Natural killer cell (primary cell): ENCODE data around the gene INSYN2A. TPM values are rescaled to one million over a fixed set of nuclear protein-coding genes. Genes with fewer than 3 reads are reported as not detected.

ENCODE experiments used
- ATAC-seq, 3 donors: fragments of 150-1000 bp in 2 of 3; fragments of 200-7000 bp in 1 of 3; cut with Tn5 transposase; 1 replicate in 1 of 3; 2 replicates in 2 of 3; pipeline ENCODE4 v1.10.0; 2021; ENCODE audit warnings: mild to moderate bottlenecking in 2 of 3, moderate library complexity in 2 of 3
- DNase-seq, 2 donors: peaks; one replicate each; pipeline versions ENCODE4 v3.0.0 to v3.0.0-alpha.2; 2013 to 2021; ENCODE audit warnings: mixed read lengths in 1 of 2
- H3K27ac ChIP-seq: one replicate; pipeline ENCODE4 v1.5.1; 2013; ENCODE audit warnings: mild to moderate bottlenecking, low read length
- H3K27me3 ChIP-seq: one replicate; pipeline ENCODE4 v1.6.1; 2013; ENCODE audit warnings: low read length; ENCODE audit not compliant: control insufficient read depth, insufficient read depth
- H3K36me3 ChIP-seq: one replicate; pipeline ENCODE4 v1.6.1; 2013; ENCODE audit warnings: low read length; ENCODE audit not compliant: control insufficient read depth, insufficient read depth
- H3K4me1 ChIP-seq: one replicate; pipeline ENCODE4 v1.6.1; 2013; ENCODE audit warnings: low read length; ENCODE audit not compliant: control insufficient read depth, insufficient read depth
- H3K4me3 ChIP-seq: one replicate; pipeline ENCODE4 v1.5.1; 2013; ENCODE audit warnings: low read length
- H3K9me3 ChIP-seq: one replicate; pipeline ENCODE4 v1.6.1; 2013; ENCODE audit warnings: low read length; ENCODE audit not compliant: control insufficient read depth, insufficient read depth
- H3K27ac Mint-ChIP-seq, 2 donors: one replicate each; pipeline ENCODE4 v1.8.0; 2022; ENCODE audit warnings: mild to moderate bottlenecking in 2 of 2, mixed read lengths in 2 of 2, moderate library complexity in 1 of 2
- H3K27me3 Mint-ChIP-seq, 2 donors: one replicate each; pipeline ENCODE4 v1.8.0; 2022; ENCODE audit warnings: low read depth in 2 of 2, mixed read lengths in 2 of 2
- H3K36me3 Mint-ChIP-seq: one replicate; pipeline ENCODE4 v1.8.0; 2022; ENCODE audit warnings: mixed read lengths
- H3K4me1 Mint-ChIP-seq, 2 donors: one replicate each; pipeline ENCODE4 v1.8.0; 2022; ENCODE audit warnings: mixed read lengths in 2 of 2
- H3K4me3 Mint-ChIP-seq: one replicate; pipeline ENCODE4 v1.8.0; 2022; ENCODE audit warnings: mild to moderate bottlenecking, moderate library complexity, mixed read lengths
- H3K9me3 Mint-ChIP-seq, 2 donors: one replicate each; pipeline ENCODE4 v1.8.0; 2022; ENCODE audit warnings: mixed read lengths in 2 of 2
- WGBS: methylation state at CpG from one replicate; pipeline ENCODE4 v1.1.7; 2013; ENCODE audit warnings: missing lambda C conversion rate; ENCODE audit not compliant: insufficient coverage; 5-methylcytosine and 5-hydroxymethylcytosine counted together
- intact Hi-C: fragments of 100-400 bp; cut with micrococcal nuclease; formaldehyde crosslinking; loops from one replicate; pipeline ENCODE4 v1.14.2; 2022
- total RNA-seq, 4 donors: library from RNA; stranded (reverse); fragments of 120-200 nt in 1 of 4; gene quantifications; one replicate each; pipeline versions ENCODE4 v1.2.3 to v1.2.4, GENCODE V29; 2013 to 2022
- TF ChIP-seq, protein P1 (sequence below): fragments of 200-600 bp; IDR thresholded peaks from one replicate; pipeline ENCODE4 v1.8.0; 2022; ENCODE audit warnings: antibody characterized with exemption

Gene INSYN2A
- total RNA-seq, 3 donors from 2014 or later (not counting 1 experiment from before 2014, with no cell fraction given): not detected

DNA sequence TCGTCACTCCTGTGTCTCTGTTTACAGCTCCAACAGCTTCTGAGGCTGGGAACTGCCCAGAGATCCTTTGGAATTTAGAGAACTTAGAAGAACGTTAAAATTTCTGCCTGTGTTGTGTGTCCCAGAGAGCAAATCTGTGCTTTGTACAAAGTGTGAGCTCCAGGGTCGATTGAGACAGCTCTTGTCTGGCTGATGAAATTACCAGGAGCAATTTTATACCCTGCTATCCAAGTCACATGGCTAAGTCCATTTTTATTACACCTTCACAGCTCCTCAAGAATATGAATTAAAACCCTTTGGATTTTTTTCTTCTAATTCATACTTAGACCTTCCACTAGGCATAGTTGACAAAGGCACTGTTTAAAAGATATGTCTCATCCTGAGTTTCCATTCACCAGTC, 46.5 kb upstream of the INSYN2A start:
- peaks cover 23 to 32% of the 10 kb centered on the region in 2 donors for H3K4me1 Mint-ChIP-seq
- peaks cover 4 to 6% of the 10 kb centered on the region in 2 donors for H3K27me3 Mint-ChIP-seq
- H3K36me3 Mint-ChIP-seq: no peaks in the 10 kb centered on the region
- TF ChIP-seq, protein P1, sequence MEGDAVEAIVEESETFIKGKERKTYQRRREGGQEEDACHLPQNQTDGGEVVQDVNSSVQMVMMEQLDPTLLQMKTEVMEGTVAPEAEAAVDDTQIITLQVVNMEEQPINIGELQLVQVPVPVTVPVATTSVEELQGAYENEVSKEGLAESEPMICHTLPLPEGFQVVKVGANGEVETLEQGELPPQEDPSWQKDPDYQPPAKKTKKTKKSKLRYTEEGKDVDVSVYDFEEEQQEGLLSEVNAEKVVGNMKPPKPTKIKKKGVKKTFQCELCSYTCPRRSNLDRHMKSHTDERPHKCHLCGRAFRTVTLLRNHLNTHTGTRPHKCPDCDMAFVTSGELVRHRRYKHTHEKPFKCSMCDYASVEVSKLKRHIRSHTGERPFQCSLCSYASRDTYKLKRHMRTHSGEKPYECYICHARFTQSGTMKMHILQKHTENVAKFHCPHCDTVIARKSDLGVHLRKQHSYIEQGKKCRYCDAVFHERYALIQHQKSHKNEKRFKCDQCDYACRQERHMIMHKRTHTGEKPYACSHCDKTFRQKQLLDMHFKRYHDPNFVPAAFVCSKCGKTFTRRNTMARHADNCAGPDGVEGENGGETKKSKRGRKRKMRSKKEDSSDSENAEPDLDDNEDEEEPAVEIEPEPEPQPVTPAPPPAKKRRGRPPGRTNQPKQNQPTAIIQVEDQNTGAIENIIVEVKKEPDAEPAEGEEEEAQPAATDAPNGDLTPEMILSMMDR: no peak
- Histone ChIP-seq H3K27me3 (no peaks in the 10 kb centered on the region), H3K4me3 (no peak overlapping the region), H3K36me3 (no peaks in the 10 kb centered on the region), H3K9me3 (no peaks in the 10 kb centered on the region), H3K4me1 (no peaks in the 10 kb centered on the region), H3K27ac (no peak overlapping the region)
- H3K27ac Mint-ChIP-seq: peak overlapping the region in 1 of 2 donors; percentile 21
- no peak overlapping the region for H3K4me3 Mint-ChIP-seq
- DNase-seq: no peak
- H3K9me3 Mint-ChIP-seq: no peaks in the 10 kb centered on the region
- WGBS: 89% methylated on average over 3 of the region's 3 CpGs
- intact Hi-C loops: loop anchor here (1.0 to 5.0 kb wide), 3 partner anchors 104 to 609 kb away; no protein-coding TSS in a partner anchor
- no peak for ATAC-seq

DNA sequence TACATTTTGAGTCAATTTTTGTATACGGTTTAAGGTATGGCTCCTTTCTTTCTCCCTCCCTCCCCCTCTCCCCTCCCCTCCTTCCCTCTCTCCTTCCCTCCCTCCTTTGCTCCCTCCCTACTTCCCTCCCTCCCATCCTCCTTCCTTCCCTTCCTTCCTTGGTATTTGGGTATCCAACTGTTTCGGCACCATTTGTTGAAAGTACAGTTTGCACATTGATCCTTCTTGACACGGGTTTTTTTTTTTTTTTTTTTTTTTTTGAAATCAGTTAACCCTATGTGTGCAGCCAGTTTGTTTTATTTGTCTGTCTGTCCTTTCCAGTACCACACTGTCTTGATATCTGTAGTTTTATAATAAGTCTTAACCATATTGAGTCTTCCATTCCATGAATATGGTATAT, 39.9 kb upstream of the INSYN2A start:
- ATAC-seq (no peak), DNase-seq (no peak)
- H3K4me1 Mint-ChIP-seq: peaks cover 0 to 5% of the 10 kb centered on the region in 2 donors
- no peak overlapping the region for H3K27ac Mint-ChIP-seq
- no peak overlapping the region for H3K27ac ChIP-seq
- H3K36me3 Mint-ChIP-seq: no peaks in the 10 kb centered on the region
- no peaks in the 10 kb centered on the region for H3K27me3 ChIP-seq
- H3K4me3 ChIP-seq: no peak overlapping the region
- H3K27me3 Mint-ChIP-seq: peaks cover 4 to 8% of the 10 kb centered on the region in 2 donors
- intact Hi-C loops: no loop called here
- no peak overlapping the region for H3K4me3 Mint-ChIP-seq
- no peaks in the 10 kb centered on the region for H3K4me1 ChIP-seq
- 95% methylated on average over 2 of the region's 3 CpGs for WGBS
- no peaks in the 10 kb centered on the region for H3K9me3 ChIP-seq
- TF ChIP-seq, protein P1: no peak
- no peaks in the 10 kb centered on the region for H3K9me3 Mint-ChIP-seq
- no peaks in the 10 kb centered on the region for H3K36me3 ChIP-seq

DNA sequence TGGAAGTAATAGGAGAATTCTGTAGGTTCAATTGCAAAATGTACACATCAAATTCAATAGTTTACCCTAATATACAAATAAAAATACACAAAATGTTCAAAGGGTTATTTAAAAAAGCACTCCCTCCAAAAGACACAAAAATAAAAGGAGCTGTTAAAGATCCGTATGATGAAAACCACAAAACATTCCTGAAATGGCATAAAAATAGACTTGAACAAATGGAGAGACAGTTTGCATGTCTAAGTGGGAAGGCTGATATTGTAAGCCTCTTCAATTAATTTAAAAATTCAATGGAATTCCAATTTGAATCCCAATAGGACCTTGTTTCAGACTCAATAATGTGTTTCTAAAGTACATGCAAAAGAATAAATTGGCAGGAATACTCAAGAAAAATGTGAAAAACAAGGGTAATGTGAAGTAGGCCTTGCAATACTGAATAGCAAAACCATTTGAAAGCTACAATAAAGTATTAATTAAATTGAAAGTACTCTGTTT, 38.0 kb upstream of the INSYN2A start:
- H3K9me3 Mint-ChIP-seq: no peaks in the 10 kb centered on the region
- intact Hi-C loops: no loop called here
- ATAC-seq (no peak), DNase-seq (no peak)
- peaks cover 4 to 26% of the 10 kb centered on the region in 2 donors for H3K27me3 Mint-ChIP-seq
- Histone ChIP-seq H3K27me3 (no peaks in the 10 kb centered on the region), H3K4me3 (no peak overlapping the region), H3K4me1 (no peaks in the 10 kb centered on the region), H3K36me3 (no peaks in the 10 kb centered on the region), H3K27ac (no peak overlapping the region), H3K9me3 (no peaks in the 10 kb centered on the region)
- WGBS: no CpG with 5 or more reads among the region's 1 CpG
- no peaks in the 10 kb centered on the region for H3K36me3 Mint-ChIP-seq
- TF ChIP-seq, protein P1: no peak
- H3K4me3 Mint-ChIP-seq: no peak overlapping the region
- H3K4me1 Mint-ChIP-seq: peaks cover 0 to 5% of the 10 kb centered on the region in 2 donors
- H3K27ac Mint-ChIP-seq: no peak overlapping the region

DNA sequence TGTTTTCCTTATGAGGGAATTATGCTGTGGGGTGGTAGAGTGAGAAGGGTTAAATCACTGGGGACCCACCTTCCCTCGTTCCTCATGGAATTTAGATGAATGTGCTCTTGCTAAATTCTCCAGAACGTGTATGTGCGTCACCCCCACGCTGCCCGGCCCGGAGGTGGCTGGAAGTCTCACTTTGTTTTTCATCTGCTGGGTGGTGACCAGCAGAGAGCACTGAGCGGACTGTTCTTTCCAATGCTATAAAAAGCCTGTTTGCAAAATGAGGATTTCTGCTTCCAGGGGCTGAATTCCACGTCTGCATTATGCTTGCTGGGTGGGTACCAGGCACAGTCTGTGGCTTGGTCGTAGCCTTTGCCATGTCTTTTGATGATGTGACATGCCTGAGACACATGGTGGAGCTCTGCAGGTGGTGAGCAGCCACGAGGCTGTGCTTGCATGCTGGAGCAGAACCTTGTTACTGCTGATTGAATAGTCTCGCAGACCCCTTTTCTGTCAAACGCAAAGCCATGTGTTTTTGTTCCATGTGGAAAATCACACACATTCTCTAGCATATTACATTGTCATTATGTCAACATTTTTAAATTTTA, 31.9 kb upstream of the INSYN2A start:
- intact Hi-C loops: no loop called here
- Histone ChIP-seq H3K27me3 (no peaks in the 10 kb centered on the region), H3K9me3 (no peaks in the 10 kb centered on the region), H3K4me3 (no peak overlapping the region), H3K4me1 (no peaks in the 10 kb centered on the region), H3K36me3 (no peaks in the 10 kb centered on the region), H3K27ac (no peak overlapping the region)
- TF ChIP-seq, protein P1: no peak
- Mint-ChIP-seq H3K27ac (no peak overlapping the region), H3K36me3 (no peaks in the 10 kb centered on the region), H3K4me3 (no peak overlapping the region), H3K4me1 (no peaks in the 10 kb centered on the region), H3K9me3 (no peaks in the 10 kb centered on the region), H3K27me3 (peaks cover 7 to 35% of the 10 kb centered on the region in 2 donors)
- peak in 1 of 2 donors; percentile 4 for DNase-seq
- no peak for ATAC-seq
- WGBS: 80% methylated on average over 12 of the region's 12 CpGs
